Vagina (tissue), 2 donors: ENCODE measurements around the gene CAPZA2. TPM values are rescaled to one million over a fixed set of nuclear protein-coding genes. Genes with fewer than 3 reads are reported as not detected.

Source experiments
- DNase-seq, 2 donors: peaks; one replicate each; pipeline ENCODE4 v3.0.0-alpha.2; 2017; ENCODE audit errors: extremely low spot score in 2 of 2
- H3K27ac ChIP-seq: fragments of 200-600 bp; sonication (generic); one replicate; pipeline ENCODE4 v1.5.1; 2019
- H3K27me3 ChIP-seq: fragments of 200-600 bp; sonication (generic); one replicate; pipeline ENCODE4 v1.5.1; 2019
- H3K36me3 ChIP-seq, 2 donors: fragments of 200-600 bp; sonication (generic); one replicate each; pipeline ENCODE4 v1.5.1; 2017 to 2019
- H3K4me1 ChIP-seq: fragments of 200-600 bp; sonication (generic); one replicate; pipeline ENCODE4 v1.5.1; 2019
- H3K4me3 ChIP-seq, 2 donors: fragments of 200-600 bp; sonication (generic); 1 replicate in 1 of 2; 2 replicates in 1 of 2; pipeline ENCODE4 v1.5.1; 2016 to 2019
- H3K9me3 ChIP-seq: fragments of 200-600 bp; sonication (generic); one replicate; pipeline ENCODE4 v1.5.1; 2019
- CTCF ChIP-seq, 3 experiments: fragments of 450-650 bp in 2 of 3; fragments of 200-600 bp in 1 of 3; sonication (generic) in 1 of 3; IDR thresholded peaks; one replicate each; pipeline ENCODE4 v1.5.1; 2017 to 2019; ENCODE audit warnings: antibody characterized with exemption in 3 of 3, mild to moderate bottlenecking in 2 of 3, moderate library complexity in 2 of 3
- POLR2A ChIP-seq, 2 donors: fragments of 450-650 bp; IDR thresholded peaks; one replicate each; pipeline ENCODE4 v1.6.1; 2017; ENCODE audit warnings: antibody characterized with exemption in 2 of 2, mild to moderate bottlenecking in 2 of 2, moderate library complexity in 2 of 2
- POLR2AphosphoS5 ChIP-seq, 2 donors: sonication (generic); formaldehyde crosslinking; IDR thresholded peaks; one replicate each; pipeline ENCODE4 v1.9.0; 2017; ENCODE audit warnings: antibody characterized with exemption in 2 of 2, mild to moderate bottlenecking in 2 of 2, low read depth in 1 of 2; ENCODE audit not compliant: insufficient read depth in 1 of 2
- intact Hi-C: fragments of 100-400 bp; cut with DNase I; formaldehyde crosslinking; loops from one replicate; pipeline ENCODE4 v1.15.1; 2023
- total RNA-seq: library from RNA; depleted of rRNA; stranded (reverse); fragments of >200 nt; gene quantifications from one replicate; pipeline ENCODE4 v1.2.3, GENCODE V29; 2016

The CAPZA2 gene
- total RNA-seq, 1 donor from 2014 or later, result 86.2 TPM

GRCh38 chr7:116950889-116951351 lies 88.5 kb downstream of the CAPZA2 start:
- Histone ChIP-seq H3K9me3 (no peaks in the 10 kb centered on the region), H3K27ac (no peak overlapping the region), H3K27me3 (no peaks in the 10 kb centered on the region), H3K4me1 (peaks cover 15% of the 10 kb centered on the region), H3K4me3 (no peak overlapping the region), H3K36me3 (no peaks in the 10 kb centered on the region)
- intact Hi-C loops, result no loop called here
- TF ChIP-seq POLR2A (IDR thresholded peaks at IDR 0.05), result no peak
- TF ChIP-seq CTCF (IDR thresholded peaks at IDR 0.05), result no peak
- TF ChIP-seq POLR2AphosphoS5 (IDR thresholded peaks at IDR 0.05; ENCODE audit: insufficient read depth in 1 of 2, low read depth in 1 of 2), result no peak
- DNase-seq, result no peak

GRCh38 chr7:116951366-116952292 lies 89.2 kb downstream of the CAPZA2 start:
- Histone ChIP-seq H3K9me3 (no peaks in the 10 kb centered on the region), H3K4me3 (no peak overlapping the region), H3K27me3 (no peaks in the 10 kb centered on the region), H3K4me1 (peaks cover 22% of the 10 kb centered on the region), H3K36me3 (no peaks in the 10 kb centered on the region), H3K27ac (no peak overlapping the region)
- DNase-seq, result no peak
- TF ChIP-seq POLR2AphosphoS5 (IDR thresholded peaks at IDR 0.05; ENCODE audit: insufficient read depth in 1 of 2, low read depth in 1 of 2), result no peak
- TF ChIP-seq POLR2A (IDR thresholded peaks at IDR 0.05), result no peak
- TF ChIP-seq CTCF (IDR thresholded peaks at IDR 0.05), result no peak
- intact Hi-C loops, result no loop called here

GRCh38 chr7:116952635-116953371 lies 90.4 kb downstream of the CAPZA2 start:
- H3K9me3 ChIP-seq, result no peaks in the 10 kb centered on the region
- peaks cover 22% of the 10 kb centered on the region for H3K4me1 ChIP-seq
- H3K27me3 ChIP-seq, result no peaks in the 10 kb centered on the region
- no peaks in the 10 kb centered on the region for H3K36me3 ChIP-seq
- intact Hi-C loops, result no loop called here
- peak overlapping the region; percentile 100 for H3K27ac ChIP-seq
- peak overlapping the region; percentile 82 to 85 for H3K4me3 ChIP-seq
- DNase-seq, result no peak
- TF ChIP-seq CTCF (IDR thresholded peaks at IDR 0.05), result no peak
- TF ChIP-seq POLR2A (IDR thresholded peaks at IDR 0.05), result no peak
- TF ChIP-seq POLR2AphosphoS5 (IDR thresholded peaks at IDR 0.05; ENCODE audit: insufficient read depth in 1 of 2, low read depth in 1 of 2), result no peak

GRCh38 chr7:116953372-116953905 lies 91.1 kb downstream of the CAPZA2 start, which contains the start of gene ST7:
Gene ST7 (plus strand): TSS chr7:116953501. CDS start chr7:116953541, 40 bp downstream.
- intact Hi-C loops, result no loop called here
- no peak for DNase-seq
- no peaks in the 10 kb centered on the region for H3K9me3 ChIP-seq
- H3K36me3 ChIP-seq, result no peaks in the 10 kb centered on the region
- H3K4me3 ChIP-seq, result peak within 1 kb of the TSS; percentile 82 to 85
- H3K27ac ChIP-seq, result peak within 1 kb of the TSS; percentile 100
- H3K4me1 ChIP-seq, result peaks cover 22% of the 10 kb centered on the region
- TF ChIP-seq POLR2AphosphoS5 (IDR thresholded peaks at IDR 0.05; ENCODE audit: insufficient read depth in 1 of 2, low read depth in 1 of 2) (peak in 1 of 2 donors; percentile 46), CTCF (IDR thresholded peaks at IDR 0.05) (no peak)
- H3K27me3 ChIP-seq, result no peaks in the 10 kb centered on the region
